HG03095 (cell line): Measurements from ENCODE around the gene TSPAN9.

Experiments
- ATAC-seq: cut with Tn5 transposase; IDR thresholded peaks from one replicate; pipeline ENCODE4 v1.9.1; 2021; ENCODE audit warnings: moderate library complexity; ENCODE audit not compliant: unreplicated experiment

TSPAN9 gene

DNA sequence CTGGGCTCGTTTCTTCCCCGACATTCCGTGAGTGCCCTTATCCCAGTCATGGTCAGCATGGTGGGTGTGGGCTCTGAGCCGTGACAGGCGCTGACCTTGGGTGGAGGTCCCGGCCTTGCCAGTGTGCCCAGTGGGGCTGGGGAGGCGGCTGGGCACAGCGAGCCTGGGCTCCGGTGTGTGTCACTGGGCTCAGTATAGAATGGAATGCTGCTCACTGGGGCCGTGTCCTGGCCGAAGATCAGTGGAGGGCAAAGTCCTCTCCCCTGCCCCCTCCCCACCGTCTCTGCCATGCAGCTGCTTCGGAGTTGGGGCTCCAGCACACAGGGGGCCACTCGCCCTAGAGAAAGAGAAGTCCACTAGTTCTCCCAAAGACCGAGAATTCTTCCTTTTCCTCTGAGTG lies 164.4 kb downstream of the TSPAN9 start:
- no peak for ATAC-seq

DNA sequence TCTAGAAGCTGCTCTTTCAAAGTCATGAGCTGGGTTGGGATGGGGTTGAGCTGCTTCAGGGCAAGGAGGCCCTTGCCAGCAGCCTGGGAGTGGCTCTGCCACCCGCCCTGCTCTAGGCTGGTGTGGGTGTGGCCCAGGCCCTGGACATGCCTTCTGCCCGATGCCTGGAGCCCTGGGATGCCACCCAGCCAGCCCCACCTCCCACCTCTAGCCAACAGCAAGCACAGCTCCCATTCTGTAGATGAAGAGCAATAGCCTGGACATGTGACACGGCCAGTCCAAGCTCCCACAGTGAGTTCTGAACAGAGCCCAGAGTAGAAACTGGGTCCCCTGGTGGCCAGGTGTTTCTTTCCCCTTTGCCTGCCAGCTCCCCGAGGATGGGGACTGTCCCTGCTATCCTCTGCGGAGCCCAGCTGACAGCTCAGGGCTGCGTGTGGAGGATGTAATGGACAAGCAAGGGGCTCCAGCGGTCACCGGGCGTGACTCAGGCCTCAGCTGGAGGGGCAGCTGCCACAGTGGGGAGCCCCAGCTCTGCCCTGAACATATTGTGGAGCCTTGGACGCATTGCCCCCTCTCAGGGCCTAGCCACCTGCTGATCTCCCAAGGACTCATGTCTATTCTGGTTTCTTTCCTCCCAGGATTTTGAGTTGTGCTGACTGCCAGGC lies 165.2 kb downstream of the TSPAN9 start:
- ATAC-seq, result no peak

DNA sequence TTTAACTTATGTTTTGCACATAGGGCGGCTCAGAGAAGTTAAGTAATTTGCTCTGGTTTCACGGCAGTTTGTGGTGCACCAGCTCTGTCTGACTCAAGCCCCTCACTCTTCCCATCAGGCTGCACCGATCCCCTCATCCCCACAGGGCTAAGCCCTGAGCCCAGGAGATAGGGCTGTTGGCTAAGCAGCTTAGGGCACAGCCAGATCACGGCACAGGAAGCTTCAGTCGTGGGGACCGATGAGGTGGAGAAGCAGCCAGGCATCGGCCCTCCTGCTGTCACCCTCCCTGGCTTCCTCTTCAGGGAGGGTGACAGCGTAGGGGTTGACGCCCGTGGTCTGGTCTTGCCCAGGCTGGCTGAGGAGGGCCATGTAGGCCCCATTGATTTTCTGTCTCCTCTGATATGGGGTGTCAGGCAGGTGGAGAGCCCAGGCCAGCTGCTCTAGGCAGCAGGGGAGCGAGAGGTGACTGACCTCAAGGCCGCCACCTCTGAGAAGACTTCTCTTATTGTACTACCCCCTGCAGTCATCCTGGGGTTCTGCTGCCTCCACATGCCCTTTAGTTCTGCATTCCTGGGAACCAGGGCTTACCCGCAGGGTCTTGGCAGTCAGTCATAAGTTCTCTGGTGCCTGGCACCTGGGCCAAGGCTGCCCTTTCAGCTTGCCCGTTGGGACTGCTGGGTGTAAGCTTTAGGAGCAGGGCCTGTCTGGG lies 166.4 kb downstream of the TSPAN9 start:
- no peak for ATAC-seq

DNA sequence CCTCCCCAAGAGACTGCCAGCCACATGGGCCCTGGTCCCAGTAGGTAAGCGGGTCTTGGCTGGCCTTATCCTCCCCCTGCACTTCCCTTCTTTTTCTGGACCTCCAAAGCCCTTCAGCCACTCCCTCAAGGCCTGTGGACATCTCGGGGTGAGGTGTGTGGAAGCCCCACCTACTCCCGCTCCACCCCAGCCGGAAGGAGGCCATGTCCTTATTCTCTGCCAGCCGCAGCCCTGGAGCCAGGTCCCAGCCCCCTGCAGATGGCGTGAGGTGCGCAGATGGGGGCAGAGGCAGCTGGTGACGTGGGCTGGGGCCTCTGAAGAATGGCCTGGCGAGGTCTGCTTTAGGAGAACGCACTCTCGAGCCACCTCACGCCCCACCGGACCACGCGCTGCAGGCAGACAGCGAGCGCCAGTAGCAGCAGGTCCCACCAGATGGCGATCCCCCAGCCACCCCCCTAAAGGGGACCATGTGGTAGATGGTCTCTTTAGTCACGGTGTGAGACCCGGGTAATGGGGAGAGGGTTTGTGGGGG lies 167.1 kb downstream of the TSPAN9 start:
- no peak for ATAC-seq

DNA sequence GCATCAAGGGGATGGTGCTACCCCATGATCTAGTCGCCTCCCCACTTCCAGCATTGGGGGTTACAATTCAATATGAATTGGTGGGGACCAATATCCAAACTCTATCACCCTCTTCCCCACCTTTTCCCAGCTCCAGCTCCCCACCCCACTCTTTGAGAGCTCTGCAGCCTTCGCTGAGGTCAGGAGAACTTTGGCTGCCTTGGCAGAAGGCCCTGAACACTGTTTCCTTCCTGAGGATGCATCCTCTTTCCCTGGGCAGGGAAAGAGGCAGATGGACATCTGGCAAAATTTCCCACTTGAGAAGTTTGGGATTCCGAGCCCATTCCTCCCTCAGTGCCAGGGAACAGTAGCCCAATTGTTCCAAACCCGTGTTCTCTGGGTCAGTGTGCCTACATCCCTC lies 169.1 kb downstream of the TSPAN9 start:
- no peak for ATAC-seq

DNA sequence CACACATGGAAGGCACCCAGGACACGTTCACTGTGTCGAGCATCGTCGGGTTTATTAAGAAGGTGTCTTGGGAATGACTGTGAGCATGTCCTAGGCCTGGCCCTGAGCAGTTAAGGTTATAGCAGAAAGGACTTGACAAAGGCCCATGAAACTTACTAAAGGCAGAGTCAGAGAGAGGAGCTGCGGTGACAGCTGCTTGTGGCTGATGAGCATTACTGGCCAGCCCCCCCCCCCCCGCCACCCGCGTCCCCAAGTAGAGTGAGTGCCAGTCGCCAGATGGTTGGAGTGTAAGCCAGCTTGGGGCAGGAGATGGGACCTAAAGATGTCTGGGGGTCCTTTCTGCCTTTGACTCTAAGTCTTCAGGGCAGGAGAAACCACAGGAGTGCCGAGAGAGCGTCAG lies 169.9 kb downstream of the TSPAN9 start:
- ATAC-seq, result no peak

DNA sequence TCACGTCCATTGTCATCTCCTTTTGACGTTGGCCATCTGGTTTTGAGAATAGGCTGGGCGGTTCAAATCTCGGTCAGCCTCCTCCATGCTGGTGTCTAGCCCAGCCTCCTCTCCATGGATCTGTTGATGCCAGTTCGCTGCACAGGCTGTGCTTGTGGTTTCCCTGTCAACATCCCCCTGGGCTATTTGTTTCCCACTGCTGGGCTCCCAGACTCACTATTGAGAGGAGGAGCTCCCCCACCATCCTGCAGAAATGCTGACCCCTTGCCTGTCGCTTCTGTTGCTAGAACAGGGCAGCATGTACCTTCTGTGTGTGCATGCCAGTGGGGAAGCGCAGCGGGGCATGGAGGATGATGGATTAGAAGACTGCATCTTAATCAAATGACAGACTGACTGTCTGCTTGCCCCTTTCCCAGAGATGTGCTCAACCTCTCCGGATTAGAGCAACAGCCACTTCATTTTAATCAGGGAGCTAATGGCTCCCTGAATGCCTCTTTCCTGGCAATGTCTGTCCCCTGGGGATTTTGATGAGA lies 170.5 kb downstream of the TSPAN9 start:
- no peak for ATAC-seq

DNA sequence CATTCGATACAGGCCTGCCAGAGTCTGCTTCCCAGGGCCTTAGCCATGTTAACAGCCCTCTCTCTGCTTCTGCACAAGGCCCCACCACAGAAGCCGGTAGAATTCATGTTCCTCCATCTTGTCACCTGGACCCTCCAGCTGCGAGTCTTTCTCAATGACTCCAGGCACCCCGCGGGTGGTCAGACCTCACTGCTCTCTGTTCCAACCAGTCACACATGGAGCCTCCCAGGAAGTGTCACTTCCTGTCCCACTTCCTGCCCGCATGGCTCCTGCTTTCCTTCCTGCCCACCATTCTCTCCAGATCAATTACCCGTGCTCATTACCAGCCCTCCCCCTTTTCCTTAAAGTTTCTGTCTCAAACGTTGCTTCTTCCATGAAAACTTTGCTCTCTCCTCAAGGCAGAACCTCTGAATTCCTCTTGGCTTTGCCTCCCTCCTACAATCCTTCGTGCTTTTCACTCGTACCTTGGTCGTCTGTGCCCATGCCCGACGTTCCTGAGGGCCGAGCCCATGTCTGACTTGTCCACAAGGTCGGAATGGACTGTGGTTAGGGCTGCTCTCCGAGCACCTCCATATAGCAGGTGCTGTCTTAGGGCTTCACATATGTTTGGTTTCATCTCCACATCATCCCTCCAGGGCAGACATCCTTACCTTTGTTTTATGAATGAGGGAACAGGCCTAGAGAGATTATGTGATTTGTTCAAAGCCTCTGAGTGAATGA lies 172.1 kb downstream of the TSPAN9 start:
- ATAC-seq, result no peak

DNA sequence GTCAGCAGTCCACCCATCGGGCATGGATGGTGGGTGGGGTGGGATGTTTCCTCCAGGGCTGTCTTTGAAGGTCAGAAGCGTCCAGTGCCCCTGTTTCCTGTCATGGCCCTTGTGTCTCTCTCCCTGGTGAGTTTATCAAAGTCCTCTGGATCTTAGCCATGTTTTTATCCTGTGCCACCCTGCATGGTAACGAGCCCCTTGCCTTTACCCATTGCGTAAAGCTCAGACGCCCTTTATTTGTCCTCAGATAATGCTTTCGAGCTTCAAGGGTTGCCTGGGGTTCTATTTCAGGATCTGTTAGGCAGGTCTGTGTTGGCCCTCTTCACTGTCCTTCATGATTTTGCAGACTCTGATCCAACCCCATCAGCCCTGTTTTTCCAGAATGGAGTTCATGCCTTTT lies 172.9 kb downstream of the TSPAN9 start:
- no peak for ATAC-seq

DNA sequence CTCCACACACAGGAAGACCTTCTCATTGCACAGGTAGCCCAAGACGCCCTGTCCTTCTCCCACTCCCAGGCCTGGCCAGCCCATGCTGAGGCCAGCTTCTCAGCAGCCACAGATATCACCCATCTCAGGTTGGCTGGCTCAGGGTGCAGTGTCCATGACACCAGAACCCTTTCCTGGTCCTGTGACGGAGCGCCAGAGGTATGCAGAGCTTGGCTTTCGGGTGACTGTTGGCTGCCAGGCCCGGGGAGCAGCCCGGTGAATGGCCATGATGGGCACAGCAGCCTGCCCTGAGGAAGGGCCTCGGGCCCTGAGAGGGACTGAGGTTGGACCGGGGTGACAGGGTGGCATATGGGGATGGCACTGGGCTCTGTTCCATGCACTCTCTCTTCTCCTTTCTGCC lies 173.4 kb downstream of the TSPAN9 start:
- no peak for ATAC-seq

DNA sequence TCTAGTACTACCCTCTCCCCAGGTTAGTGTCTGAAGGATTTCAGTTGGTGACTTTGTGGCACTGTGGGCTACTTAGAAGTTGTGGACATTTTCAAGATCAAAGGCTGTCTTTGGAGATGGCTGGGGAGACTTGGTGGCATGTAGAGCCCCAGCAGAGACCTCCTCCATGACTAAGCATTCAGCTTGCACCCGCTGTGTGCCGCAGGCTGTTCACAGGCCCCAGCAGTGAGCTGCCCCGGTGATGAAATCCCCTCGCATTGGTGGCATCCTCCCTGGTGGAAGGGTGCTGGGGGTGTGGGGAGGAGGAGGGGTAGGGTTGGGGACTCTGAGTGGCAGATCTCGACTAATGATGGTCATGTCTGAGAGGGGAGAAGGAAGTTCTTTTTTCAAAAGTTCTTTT lies 173.9 kb downstream of the TSPAN9 start:
- ATAC-seq, result no peak

DNA sequence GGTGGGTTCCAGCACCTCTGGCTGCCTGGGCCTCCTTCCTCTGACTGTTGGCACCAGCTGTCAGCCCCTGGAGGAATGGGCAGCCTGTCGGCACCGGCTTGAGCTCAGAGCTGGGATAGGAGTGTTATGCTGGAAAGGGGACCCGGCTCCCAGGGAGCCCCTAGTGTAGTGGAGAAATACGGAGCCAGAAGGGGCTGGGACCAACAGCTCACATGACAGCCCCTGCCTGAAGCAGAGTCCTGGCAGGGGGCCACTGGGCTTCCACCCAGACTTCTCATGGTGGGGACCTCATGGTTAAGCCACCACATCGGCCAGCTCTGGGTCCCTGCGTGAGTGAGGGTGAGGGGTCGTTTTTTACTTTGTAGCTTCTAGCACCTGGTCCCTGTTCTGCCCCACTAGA lies 174.5 kb downstream of the TSPAN9 start:
- no peak for ATAC-seq

DNA sequence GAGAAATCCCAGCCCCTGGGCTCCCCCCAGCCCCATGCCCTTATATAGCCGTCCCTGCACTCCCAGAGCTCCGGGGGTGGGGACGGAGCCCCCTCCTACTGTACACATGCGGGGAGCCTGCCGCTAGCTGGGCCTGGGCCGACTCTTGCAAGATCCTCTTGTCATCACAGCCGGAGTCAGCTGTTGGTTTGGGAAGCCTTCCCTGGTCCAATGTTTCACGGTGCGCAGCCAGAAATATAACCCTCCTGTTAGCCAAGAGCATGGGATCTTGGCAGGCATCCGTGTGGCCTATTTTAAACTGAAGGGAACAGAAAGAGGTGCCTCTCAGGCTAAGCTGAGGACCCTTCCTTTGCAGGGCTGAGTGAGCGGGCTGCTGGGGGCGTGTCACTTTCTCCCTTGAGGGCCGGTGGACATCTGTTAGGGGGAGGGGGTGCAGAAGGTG lies 175.3 kb downstream of the TSPAN9 start:
- no peak for ATAC-seq

DNA sequence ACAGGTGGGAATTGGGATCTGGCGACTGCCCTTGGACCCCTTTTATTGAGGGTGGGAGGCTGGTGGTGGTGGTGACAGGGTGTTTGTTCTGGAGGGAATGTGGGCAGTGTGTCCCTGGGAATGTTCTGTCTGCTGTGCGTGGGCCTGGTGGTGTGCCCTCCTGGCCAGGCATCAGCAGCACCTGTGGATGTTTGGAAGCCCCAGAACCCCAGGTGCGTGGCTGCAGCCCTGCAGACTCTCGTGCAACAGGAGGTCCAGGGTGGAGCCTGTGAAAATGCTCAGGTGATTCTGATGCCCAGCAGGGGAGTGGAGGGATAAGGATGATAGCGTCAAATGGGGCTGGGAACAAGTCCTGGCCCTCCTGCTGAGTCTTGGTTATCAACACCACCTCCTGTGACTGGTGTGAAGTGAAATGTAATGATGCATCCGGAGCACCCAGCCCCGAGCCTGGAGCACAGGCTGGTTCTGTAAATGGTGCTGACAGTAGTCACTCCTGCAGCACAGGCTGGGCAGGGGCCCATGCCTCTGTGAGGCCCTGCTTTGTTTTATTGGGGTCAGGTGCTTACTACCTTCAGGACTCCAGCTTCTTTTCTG lies 176.6 kb downstream of the TSPAN9 start:
- no peak for ATAC-seq

DNA sequence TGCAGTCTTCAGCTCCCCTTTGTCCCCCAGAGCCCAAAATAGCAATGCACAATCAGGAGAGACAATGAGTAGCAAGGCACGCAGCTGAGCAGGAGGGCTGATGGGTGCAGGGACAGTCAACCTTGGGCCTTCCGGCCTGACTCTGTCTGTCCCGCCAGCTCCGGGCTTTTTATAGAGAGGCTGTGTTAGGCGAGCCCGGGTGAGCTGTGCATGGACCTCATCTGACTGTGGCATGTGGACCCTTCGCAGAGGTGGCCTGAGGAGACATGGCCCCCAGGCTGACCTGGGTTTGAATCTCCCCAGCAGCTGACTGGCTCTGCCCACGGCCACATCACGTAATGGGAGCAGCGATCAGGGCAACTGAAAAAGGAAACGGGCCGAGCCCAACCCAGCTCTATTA lies 177.9 kb downstream of the TSPAN9 start:
- no peak for ATAC-seq

DNA sequence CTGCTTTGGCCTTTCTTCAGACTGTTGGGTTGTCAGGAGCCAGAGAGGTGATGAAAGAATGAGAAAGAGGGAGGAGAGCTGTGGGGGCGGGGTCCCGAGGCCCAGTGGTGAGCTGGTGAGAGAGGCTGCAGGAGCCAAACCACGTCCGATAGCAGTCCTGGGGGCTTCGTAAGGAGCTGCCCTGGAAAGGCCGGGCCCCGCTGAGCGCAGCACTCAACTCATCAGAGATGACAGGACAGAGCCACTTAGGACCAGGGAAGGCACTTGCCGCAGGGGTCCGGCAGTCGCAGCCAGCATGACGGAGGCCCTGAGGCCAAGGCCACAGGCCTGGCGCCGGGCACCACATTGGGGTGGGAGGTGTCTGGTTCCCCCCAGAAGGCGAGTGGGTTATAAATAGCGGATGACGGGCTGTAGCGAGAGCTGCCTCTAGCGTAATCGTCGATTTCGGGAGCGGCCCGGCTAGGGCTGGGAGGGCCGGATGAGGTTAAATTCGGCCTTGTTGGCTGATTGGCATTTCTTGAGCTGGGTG lies 179.0 kb downstream of the TSPAN9 start:
- no peak for ATAC-seq

DNA sequence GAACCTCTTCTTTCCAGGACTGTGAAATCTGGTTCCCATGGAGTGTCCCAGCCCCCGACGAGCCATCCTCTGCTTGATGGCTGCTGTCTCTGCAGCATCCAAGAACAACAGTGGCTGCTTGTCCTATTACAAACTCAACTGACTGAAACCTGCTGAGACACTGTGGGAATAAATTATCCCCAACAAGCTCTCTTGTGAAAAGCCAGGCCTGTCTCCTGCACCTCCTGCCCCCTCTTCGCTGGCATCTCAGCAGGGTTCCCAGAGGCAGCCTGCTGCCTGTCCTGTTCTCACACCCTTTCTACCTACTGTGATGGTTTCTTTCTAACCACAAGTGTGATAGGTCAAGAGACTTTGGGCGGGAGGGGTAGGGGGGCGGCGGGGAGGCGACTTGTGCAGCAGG lies 180.2 kb downstream of the TSPAN9 start:
- no peak for ATAC-seq

DNA sequence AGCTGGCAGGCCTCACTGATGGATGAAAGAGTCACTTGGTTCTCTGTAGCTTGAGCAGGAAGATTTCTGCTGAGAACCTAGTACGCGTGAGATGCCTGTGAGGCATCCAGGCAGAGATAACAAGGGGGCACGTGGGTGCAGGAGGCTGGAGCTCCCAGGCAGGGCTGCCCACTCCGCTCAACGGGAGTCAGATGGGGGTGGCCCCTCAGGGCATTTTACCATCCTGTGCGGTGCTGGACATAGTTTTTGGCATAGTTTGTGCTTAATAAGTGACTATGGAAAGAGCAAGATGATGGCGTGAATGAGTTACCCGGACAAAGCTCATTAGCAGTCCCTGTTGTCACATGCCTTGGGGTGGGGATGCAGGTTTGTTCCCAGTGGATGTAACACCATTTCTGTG lies 182.8 kb downstream of the TSPAN9 start:
- no peak for ATAC-seq

DNA sequence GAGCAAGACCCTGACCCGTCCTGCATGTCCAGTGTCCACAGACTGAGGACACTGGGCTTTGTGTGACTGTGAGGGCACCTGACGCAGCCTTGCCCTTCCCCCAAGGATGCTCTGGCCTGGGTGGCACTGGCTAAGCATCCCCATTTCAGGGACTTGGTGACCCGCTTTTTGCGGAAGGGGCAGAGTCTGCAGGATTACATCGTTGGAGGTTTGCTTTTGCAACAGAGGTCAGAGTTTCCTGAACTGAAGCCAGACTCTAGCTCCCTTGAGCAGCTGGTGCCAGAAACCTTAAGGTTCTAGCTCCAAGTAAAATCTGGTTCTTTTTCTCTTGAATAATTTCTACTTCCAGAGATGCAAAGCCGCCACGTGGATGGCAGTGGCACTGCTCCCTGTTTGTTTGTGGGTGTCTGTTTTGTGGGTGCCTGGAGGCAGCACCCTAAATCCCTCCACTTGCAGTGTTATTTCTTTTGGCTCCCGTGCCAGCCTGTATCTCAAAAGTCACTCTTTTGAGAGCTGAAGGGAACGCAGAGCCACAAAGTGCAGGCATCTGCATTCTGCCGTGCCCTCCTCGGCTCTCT lies 184.7 kb downstream of the TSPAN9 start:
- ATAC-seq, result no peak

DNA sequence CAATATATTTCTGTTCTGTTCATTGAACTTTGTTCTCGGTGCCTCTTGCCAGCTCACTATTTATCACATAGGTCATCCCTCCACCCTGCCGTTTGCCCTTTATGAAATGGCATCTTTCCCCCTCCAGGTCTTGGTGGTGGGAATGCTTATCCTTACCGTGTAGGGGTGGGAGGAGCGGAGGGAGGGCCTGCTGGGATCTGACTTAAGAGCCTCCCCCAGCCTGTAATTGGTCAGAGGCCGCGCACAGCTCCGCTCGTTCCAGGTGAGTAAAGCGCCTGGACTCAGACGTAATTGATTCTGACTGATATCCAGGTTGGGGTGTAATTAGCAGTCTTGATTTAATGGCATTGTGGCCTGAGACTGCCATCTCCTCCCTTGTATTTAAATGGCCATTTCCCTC lies 185.3 kb downstream of the TSPAN9 start:
- no peak for ATAC-seq

DNA sequence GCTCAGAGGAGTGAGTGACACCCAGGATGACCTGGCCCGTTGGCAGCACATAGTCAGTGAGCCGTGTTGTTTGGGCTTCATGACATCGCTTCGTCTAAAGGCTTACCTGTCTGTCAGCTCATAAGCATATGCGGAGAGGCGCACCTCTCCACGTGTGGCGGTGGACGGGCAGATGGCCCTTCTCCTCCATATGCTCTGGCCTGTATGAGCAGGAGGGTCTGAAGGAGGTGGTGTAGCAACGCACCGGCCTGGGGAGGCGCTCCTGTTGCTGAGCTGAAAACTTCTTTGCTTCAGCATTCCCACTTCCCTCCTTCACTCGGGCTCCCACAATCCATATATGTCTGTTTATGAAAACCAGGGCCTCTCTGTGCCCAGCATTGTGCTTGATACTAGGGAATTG lies 186.1 kb downstream of the TSPAN9 start:
- no peak for ATAC-seq
